ENCODE measurements around the gene TBX3. TPM values are rescaled to one million over a fixed set of nuclear protein-coding genes. Genes with fewer than 3 reads are reported as not detected.

The TBX3 gene
- total RNA-seq, 1 experiment from 2014 or later = 1.4 TPM

DNA sequence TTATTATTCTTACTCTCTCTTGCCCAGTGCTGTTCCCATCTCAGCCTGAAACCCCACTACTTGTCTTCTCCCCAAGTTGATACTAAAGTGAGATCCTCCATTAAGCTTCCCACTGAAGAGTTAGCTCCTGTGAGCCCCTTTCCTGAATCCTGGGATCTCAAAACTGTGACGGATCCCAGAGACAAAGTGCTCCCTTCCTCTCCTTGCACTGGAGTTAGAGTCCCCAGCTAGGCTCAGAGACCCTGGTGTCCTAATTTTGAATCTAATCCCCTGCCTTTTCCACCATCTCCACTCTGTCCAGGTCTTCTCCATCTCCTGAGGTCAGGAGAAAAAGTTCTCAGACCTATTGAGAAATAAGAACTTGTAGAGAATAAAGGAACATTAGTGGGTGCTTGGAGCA is 17.6 kb upstream of the TBX3 start:
- no peaks in the 10 kb centered on the region for H3K4me1 Mint-ChIP-seq (ENCODE audit: low read depth, unreplicated experiment)
- H3K27ac Mint-ChIP-seq (ENCODE audit: unreplicated experiment) = no peak overlapping the region
- H3K36me3 Mint-ChIP-seq (ENCODE audit: insufficient read depth, unreplicated experiment) = no peaks in the 10 kb centered on the region
- no TSS peak for BruUV-seq (replicated peaks)
- CTCF ChIA-PET = no interaction called here
- no peak overlapping the region for H3K4me3 Mint-ChIP-seq (ENCODE audit: low read depth, unreplicated experiment)
- no peaks in the 10 kb centered on the region for H3K9me3 Mint-ChIP-seq (ENCODE audit: low read depth, unreplicated experiment)
- H3K27me3 Mint-ChIP-seq (ENCODE audit: unreplicated experiment) = peaks cover 36% of the 10 kb centered on the region
- no peak for DNase-seq
- TF ChIP-seq, protein P1, sequence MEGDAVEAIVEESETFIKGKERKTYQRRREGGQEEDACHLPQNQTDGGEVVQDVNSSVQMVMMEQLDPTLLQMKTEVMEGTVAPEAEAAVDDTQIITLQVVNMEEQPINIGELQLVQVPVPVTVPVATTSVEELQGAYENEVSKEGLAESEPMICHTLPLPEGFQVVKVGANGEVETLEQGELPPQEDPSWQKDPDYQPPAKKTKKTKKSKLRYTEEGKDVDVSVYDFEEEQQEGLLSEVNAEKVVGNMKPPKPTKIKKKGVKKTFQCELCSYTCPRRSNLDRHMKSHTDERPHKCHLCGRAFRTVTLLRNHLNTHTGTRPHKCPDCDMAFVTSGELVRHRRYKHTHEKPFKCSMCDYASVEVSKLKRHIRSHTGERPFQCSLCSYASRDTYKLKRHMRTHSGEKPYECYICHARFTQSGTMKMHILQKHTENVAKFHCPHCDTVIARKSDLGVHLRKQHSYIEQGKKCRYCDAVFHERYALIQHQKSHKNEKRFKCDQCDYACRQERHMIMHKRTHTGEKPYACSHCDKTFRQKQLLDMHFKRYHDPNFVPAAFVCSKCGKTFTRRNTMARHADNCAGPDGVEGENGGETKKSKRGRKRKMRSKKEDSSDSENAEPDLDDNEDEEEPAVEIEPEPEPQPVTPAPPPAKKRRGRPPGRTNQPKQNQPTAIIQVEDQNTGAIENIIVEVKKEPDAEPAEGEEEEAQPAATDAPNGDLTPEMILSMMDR (IDR thresholded peaks at IDR 0.05; ENCODE audit: unreplicated experiment) = no peak
- intact Hi-C loops (cut with micrococcal nuclease; ENCODE audit: unreplicated experiment) = no loop called here

DNA sequence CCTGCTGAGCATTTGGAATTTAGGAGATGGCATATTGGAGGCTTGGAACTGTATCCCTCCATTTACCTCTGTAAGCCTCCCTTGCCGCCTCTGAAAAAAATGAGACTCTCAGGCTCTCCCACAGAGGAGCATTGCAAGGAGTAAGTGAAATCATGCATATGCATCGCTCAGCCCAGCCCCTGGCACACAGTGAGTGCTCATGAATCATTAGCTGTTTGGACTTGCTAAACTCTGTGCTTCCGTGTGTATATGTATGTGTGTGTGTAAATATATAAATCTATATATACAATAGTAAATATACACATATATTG is 17.1 kb upstream of the TBX3 start:
- Mint-ChIP-seq H3K36me3 (ENCODE audit: insufficient read depth, unreplicated experiment) (no peaks in the 10 kb centered on the region), H3K27me3 (ENCODE audit: unreplicated experiment) (peaks cover 36% of the 10 kb centered on the region), H3K4me3 (ENCODE audit: low read depth, unreplicated experiment) (no peak overlapping the region), H3K4me1 (ENCODE audit: low read depth, unreplicated experiment) (no peaks in the 10 kb centered on the region), H3K9me3 (ENCODE audit: low read depth, unreplicated experiment) (no peaks in the 10 kb centered on the region), H3K27ac (ENCODE audit: unreplicated experiment) (no peak overlapping the region)
- intact Hi-C loops (cut with micrococcal nuclease; ENCODE audit: unreplicated experiment) = no loop called here
- CTCF ChIA-PET = no interaction called here
- DNase-seq = no peak
- TF ChIP-seq, protein P1 (IDR thresholded peaks at IDR 0.05; ENCODE audit: unreplicated experiment) = no peak
- no TSS peak for BruUV-seq (replicated peaks)

DNA sequence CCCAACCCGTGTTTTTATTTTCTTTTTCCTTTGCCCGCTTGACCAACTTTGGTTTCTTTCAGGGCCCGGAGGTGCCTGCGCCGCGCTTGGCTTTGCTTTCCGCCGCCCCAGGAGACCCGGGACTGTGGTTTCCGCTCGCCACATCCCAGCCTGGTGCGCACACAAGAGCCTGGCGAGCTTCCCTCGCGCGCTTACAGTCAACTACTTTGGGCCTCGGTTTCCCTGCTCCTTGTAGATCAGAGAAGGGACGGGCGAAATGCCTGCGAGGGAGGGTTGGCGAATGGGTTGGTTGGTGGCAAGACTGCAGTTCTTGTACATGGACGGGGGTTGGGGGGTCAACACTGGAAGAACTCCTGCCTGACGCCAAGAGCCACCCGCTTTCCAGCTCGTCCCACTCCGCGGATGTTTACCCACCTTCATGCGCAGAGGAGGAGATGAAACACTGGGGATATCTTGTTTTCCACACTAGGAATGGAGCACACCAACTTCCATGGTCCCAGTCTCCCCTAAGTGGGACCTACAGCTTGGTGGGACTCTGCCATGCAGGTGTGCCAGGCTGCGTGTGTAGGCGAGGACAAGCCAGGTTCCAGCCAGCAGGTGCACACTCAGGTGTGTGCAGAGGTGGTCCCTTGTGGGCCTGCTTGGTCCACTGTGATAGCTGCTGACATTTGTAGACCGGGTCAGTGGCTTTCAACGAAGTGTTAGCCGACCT is 16.6 kb upstream of the TBX3 start:
- H3K9me3 Mint-ChIP-seq (ENCODE audit: low read depth, unreplicated experiment) = no peaks in the 10 kb centered on the region
- no peak overlapping the region for H3K27ac Mint-ChIP-seq (ENCODE audit: unreplicated experiment)
- no peaks in the 10 kb centered on the region for H3K4me1 Mint-ChIP-seq (ENCODE audit: low read depth, unreplicated experiment)
- CTCF ChIA-PET = no interaction called here
- peaks cover 38% of the 10 kb centered on the region for H3K27me3 Mint-ChIP-seq (ENCODE audit: unreplicated experiment)
- DNase-seq = no peak
- BruUV-seq (replicated peaks) = no TSS peak
- TF ChIP-seq, protein P1 (IDR thresholded peaks at IDR 0.05; ENCODE audit: unreplicated experiment) = no peak
- H3K4me3 Mint-ChIP-seq (ENCODE audit: low read depth, unreplicated experiment) = no peak overlapping the region
- H3K36me3 Mint-ChIP-seq (ENCODE audit: insufficient read depth, unreplicated experiment) = no peaks in the 10 kb centered on the region
- intact Hi-C loops (cut with micrococcal nuclease; ENCODE audit: unreplicated experiment) = no loop called here

DNA sequence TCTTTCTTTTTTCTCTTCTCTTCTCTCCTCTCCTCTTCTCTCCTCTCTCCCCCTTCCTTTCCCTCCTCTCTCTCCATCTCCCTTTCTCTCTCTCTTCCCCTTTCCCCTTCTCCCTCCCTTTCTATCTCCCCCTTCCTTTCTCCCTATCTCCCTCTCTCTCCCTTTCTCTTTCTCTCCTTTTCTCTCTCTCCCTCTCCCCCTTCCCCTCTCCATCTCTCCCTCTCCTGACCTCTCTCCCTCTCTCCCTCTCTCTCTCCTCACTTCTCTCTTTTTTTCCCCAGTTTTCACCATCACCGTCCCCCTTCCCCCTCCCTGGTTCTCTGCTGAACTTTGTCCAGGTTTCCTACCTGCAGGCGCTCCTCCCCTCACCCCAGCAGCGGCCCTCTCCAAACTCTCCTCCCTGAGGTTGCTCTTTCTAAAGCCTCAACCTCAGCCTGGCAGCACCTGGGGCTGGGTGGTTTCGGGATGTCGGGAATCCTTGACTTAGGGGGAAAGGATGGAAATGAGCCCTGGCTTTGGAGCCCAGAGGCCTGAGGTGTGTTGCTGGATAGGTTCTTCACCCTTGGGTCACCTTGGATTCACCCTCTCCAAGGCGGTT is 14.7 kb upstream of the TBX3 start:
- Mint-ChIP-seq H3K27ac (ENCODE audit: unreplicated experiment) (no peak overlapping the region), H3K36me3 (ENCODE audit: insufficient read depth, unreplicated experiment) (no peaks in the 10 kb centered on the region), H3K4me1 (ENCODE audit: low read depth, unreplicated experiment) (no peaks in the 10 kb centered on the region), H3K4me3 (ENCODE audit: low read depth, unreplicated experiment) (no peak overlapping the region), H3K9me3 (ENCODE audit: low read depth, unreplicated experiment) (peaks cover under 1% of the 10 kb centered on the region), H3K27me3 (ENCODE audit: unreplicated experiment) (peaks cover 57% of the 10 kb centered on the region)
- BruUV-seq (replicated peaks) = no TSS peak
- TF ChIP-seq, protein P1 (IDR thresholded peaks at IDR 0.05; ENCODE audit: unreplicated experiment) = no peak
- intact Hi-C loops (cut with micrococcal nuclease; ENCODE audit: unreplicated experiment) = no loop called here
- CTCF ChIA-PET = no interaction called here
- no peak for DNase-seq

Data from Calu3 (cell line).